ENCODE results near the gene SDK1. TPM values are rescaled to one million over a fixed set of nuclear protein-coding genes. Genes with fewer than 3 reads are reported as not detected.

SDK1 gene
- total RNA-seq, 2 donors from 2014 or later: 4.8 to 13.2 TPM

GRCh38 chr7:4297918-4298219 is 996.8 kb downstream of the SDK1 start:
- TF ChIP-seq CTCF (IDR thresholded peaks at IDR 0.05) (no peak), POLR2A (IDR thresholded peaks at IDR 0.05) (no peak), POLR2AphosphoS5 (IDR thresholded peaks at IDR 0.05) (no peak)
- Histone ChIP-seq H3K36me3 (no peaks in the 10 kb centered on the region), H3K27me3 (replicated peaks; ENCODE audit: insufficient read depth) (no peaks in the 10 kb centered on the region), H3K4me1 (replicated peaks) (no peaks in the 10 kb centered on the region), H3K27ac (no peak overlapping the region), H3K9me3 (no peaks in the 10 kb centered on the region), H3K4me3 (no peak overlapping the region)
- 69% methylated on average over 5 of the region's 5 CpGs for WGBS
- intact Hi-C loops (cut with DNase I): no loop called here
- no peak for DNase-seq (ENCODE audit: low spot score)

GRCh38 chr7:4299431-4299830 is 998.4 kb downstream of the SDK1 start:
- 86% methylated on average over 5 of the region's 5 CpGs for WGBS
- H3K4me1 ChIP-seq (replicated peaks): no peaks in the 10 kb centered on the region

GRCh38 chr7:4302203-4302905 is 1001.3 kb downstream of the SDK1 start:
- Histone ChIP-seq H3K4me3 (no peak overlapping the region), H3K27me3 (replicated peaks; ENCODE audit: insufficient read depth) (no peaks in the 10 kb centered on the region), H3K9me3 (no peaks in the 10 kb centered on the region), H3K36me3 (no peaks in the 10 kb centered on the region), H3K27ac (no peak overlapping the region), H3K4me1 (replicated peaks) (no peaks in the 10 kb centered on the region)
- no peak for DNase-seq (ENCODE audit: low spot score)
- intact Hi-C loops (cut with DNase I): no loop called here
- TF ChIP-seq POLR2A (IDR thresholded peaks at IDR 0.05) (no peak), CTCF (IDR thresholded peaks at IDR 0.05) (no peak)
- WGBS: 95% methylated on average over 19 of the region's 19 CpGs

More at GRCh38 chr7:4299431-4299830, 998.4 kb downstream of the SDK1 start:
- Histone ChIP-seq H3K36me3 (no peaks in the 10 kb centered on the region), H3K4me3 (no peak overlapping the region), H3K9me3 (no peaks in the 10 kb centered on the region), H3K27me3 (replicated peaks; ENCODE audit: insufficient read depth) (no peaks in the 10 kb centered on the region), H3K27ac (no peak overlapping the region)
- intact Hi-C loops (cut with DNase I): no loop called here
- no peak for TF ChIP-seq POLR2A (IDR thresholded peaks at IDR 0.05)
- TF ChIP-seq CTCF (IDR thresholded peaks at IDR 0.05): no peak
- no peak for TF ChIP-seq POLR2AphosphoS5 (IDR thresholded peaks at IDR 0.05)
- DNase-seq (ENCODE audit: low spot score): no peak

GRCh38 chr7:4307316-4308204 is 1006.5 kb downstream of the SDK1 start:
- H3K36me3 ChIP-seq: no peaks in the 10 kb centered on the region
- no peak for DNase-seq (ENCODE audit: low spot score)

More at GRCh38 chr7:4307316-4308204, 1006.5 kb downstream of the SDK1 start:
- Histone ChIP-seq H3K4me1 (replicated peaks) (no peaks in the 10 kb centered on the region), H3K27ac (no peak overlapping the region), H3K4me3 (no peak overlapping the region), H3K27me3 (replicated peaks; ENCODE audit: insufficient read depth) (no peaks in the 10 kb centered on the region), H3K9me3 (no peaks in the 10 kb centered on the region)
- intact Hi-C loops (cut with DNase I): no loop called here
- no peak for TF ChIP-seq CTCF (IDR thresholded peaks at IDR 0.05)
- no peak for TF ChIP-seq POLR2AphosphoS5 (IDR thresholded peaks at IDR 0.05)
- no peak for TF ChIP-seq POLR2A (IDR thresholded peaks at IDR 0.05)
- WGBS: 55% methylated on average over 28 of the region's 28 CpGs
